Stimulated activated CD4-positive, alpha-beta T cell treated with anti-CD3 and anti-CD28 coated beads, Interleukin-12 subunit alpha, Interleukin-12 subunit beta, amount 100 ng/mL, for 48 hours (primary cell): ENCODE data around the gene TSEN15.

Source experiments
- DNase-seq, 3 donors: peaks; one replicate each; pipeline ENCODE4 v3.0.0-alpha.2; 2020; ENCODE audit warnings: low read depth in 2 of 3, low spot score in 1 of 3

Gene TSEN15

GRCh38 chr1:184051485-184052193 is at the start of gene TSEN15:
TSS of gene TSEN15 (plus strand) at chr1:184051730. CDS start at chr1:184051756, 26 bp downstream.
- peak; percentile 63 to 75 (median 72) for DNase-seq

GRCh38 chr1:184002071-184002470 is 49.5 kb upstream of the TSEN15 start:
- no peak for DNase-seq

DNA sequence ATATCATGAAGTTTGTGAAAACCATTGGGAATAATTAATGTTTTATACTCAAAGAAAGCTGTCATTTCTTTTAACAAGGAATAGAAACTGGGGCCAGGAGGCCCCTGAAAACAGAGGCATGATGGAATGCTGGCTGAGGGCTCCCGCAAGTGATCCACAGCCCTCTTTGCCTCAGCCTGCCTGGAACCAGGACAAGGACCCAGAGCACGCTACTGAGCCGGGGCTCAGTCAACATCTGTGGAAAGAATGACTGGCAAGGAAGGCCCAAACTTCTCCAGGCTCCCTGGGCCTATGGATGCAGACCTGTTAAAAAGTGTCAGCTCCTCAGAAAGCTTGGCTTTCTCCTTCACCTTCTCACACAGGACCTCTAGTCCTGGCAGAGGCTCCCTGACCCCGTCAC is 46.6 kb upstream of the TSEN15 start:
- no peak for DNase-seq

- no peak for DNase-seq
Observed at GRCh38 chr1:184005506-184005905, 46.0 kb upstream of the TSEN15 start.

- no peak for DNase-seq
Observed at GRCh38 chr1:184010788-184011187, 40.7 kb upstream of the TSEN15 start.

- DNase-seq, result no peak
Observed at GRCh38 chr1:184012187-184012586, 39.3 kb upstream of the TSEN15 start.

GRCh38 chr1:184014271-184014670 is 37.3 kb upstream of the TSEN15 start:
- no peak for DNase-seq

GRCh38 chr1:184016169-184016568 is 35.4 kb upstream of the TSEN15 start:
- no peak for DNase-seq

DNA sequence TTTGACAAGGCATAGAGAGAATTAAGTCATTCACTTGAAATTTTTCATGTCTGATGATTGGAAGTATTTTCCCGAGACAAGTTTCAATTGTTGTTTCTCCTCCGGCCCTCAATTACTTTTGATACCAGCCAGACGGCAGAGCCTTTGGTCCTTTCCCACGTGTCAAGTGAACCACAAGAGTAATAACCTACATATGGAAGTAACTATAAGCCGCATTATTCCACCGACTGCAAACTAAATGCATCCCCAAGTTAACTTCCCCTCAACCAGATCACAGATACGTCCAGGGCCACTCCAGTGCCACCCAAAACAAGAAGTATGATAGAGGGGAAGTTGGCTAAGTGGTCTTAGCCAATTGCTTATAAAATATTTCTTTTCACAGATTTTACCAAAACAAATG is 34.2 kb upstream of the TSEN15 start:
- no peak for DNase-seq

- no peak for DNase-seq
Observed at GRCh38 chr1:184018622-184019021, 32.9 kb upstream of the TSEN15 start.

DNA sequence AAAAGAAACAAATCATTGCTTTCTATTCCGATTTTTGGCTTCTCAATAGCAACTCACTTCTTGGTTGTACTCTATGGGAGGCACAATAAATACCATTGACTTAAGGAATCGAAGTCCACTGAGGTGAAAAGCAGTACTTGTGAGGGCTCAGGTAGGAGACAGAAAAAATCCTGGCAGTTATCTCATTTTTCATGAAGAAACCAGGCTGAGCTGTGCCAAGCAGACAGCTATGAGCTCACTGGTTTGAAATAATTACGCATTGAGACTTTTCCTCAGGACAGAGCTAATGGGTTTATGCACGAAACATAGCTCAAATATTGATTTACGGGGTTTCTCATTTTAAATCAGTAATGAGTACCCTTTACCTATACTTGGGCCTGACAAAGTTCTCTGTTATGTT is 32.5 kb upstream of the TSEN15 start:
- DNase-seq, result no peak

DNA sequence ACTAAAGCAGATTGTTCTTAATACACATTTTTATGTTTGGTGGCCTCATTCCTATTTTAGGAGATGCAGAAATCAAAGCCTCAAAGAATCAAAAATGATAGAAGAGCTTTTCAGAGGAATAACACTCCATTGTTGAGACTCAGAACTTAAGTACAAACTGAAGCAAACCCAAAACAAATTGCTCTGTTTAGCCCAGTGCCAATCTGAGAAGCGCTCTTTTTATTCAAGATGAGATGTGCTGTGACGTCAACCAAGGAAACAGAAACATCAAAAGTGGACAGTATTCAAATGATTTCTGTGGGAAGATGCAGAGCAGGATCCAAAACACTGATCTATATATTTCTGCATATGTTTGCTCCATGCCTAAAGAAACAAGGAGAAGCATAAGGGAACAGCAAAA is 32.0 kb upstream of the TSEN15 start:
- no peak for DNase-seq

DNA sequence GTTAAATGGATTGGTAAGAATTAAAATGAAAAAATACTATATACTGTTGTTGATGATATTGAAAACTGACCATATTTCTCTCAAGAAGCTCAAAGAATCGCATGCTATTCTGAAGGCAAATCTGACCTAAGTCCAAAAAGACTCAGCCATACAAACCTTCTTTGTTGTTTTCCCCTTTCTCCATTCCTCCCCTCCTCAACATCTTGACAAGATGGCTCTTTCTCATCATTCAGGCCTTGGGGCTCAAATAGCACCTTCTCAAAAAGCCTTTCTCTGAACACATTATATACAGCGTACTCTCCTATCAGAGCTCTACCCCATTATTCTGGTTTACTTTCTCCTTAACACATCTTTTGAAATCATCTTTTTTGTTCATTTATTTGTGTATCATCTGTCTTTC is 31.2 kb upstream of the TSEN15 start:
- no peak for DNase-seq

GRCh38 chr1:184020855-184021254 is 30.7 kb upstream of the TSEN15 start:
- no peak for DNase-seq

GRCh38 chr1:184021728-184022127 is 29.8 kb upstream of the TSEN15 start:
- no peak for DNase-seq

- DNase-seq, result no peak
Observed at GRCh38 chr1:184022668-184023067, 28.9 kb upstream of the TSEN15 start.

DNA sequence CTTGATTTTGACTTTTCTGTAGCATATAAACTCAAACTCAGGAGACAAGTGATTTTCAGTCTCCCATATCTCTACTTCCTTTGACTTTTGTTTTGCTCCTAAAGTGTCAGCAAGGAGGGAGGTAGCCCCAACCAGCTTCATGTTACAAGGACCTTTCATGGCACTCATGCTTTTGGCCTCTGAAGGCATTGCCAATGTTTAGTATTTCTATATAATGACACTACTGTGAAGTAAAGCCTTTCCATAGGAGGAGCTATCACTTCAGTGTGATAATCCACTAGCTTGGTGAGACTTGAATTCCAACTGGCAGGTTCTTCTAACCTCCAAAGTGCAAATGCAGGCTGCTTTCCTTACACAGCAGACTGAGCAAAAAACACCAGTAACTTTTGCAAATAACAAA is 28.4 kb upstream of the TSEN15 start:
- DNase-seq, result no peak

DNA sequence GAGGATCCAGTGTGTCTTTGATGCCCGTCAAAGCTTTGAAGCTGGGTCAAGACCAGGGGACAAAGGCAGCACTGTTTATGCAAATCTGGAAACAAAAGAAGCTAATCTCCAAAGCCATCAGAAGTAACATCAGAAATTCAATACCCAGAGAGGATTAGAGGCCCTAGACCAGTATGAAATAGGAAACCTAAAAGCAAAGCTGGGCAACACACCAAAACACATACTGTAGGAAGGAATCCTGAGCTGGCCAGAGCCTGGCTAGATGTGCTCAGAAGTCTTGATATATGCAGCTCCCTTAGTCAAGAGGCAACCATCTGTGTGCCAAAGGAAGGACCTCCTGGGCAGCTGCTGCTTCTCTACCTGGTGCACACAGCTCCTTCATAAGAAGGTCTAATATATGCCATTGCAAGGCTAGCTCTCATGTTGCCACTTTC is 26.3 kb upstream of the TSEN15 start:
- no peak for DNase-seq

GRCh38 chr1:184027826-184028695 is 23.5 kb upstream of the TSEN15 start:
- DNase-seq, result no peak

DNA sequence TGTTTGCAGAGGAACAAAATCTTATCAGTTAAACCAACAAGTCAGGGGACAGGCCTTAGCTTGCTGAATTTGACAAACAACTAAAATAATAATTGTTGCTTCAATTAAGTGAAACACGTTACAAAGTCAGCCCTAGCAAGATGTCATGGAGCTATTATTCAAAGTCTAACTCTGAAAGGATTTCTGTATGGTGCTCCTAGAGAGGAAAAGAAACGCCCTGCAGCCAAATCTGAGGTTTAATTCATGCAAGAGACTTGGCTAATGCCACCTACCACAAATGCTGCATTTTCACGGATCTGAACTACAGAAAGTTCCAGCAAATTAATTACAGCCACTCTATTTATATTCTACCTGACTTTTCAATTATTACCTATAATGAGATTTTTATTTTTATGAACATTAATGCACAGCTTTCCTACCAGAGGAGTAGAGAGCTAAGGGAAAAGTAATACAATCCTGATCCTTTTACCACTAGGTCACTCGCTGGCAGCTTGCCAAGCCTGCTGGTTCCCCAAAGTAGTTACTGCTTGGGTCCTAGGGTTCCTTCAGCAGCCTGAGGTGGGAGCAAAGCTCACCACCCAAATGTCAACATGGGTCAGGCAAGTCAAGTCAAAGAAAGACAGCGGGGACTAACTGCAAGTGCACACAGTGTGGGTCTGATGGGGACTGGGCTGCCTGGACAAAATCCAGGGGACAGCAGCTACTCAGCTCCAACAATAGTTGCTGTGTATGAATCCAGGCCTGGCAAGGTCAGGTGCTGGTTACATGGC is 22.5 kb upstream of the TSEN15 start:
- no peak for DNase-seq

DNA sequence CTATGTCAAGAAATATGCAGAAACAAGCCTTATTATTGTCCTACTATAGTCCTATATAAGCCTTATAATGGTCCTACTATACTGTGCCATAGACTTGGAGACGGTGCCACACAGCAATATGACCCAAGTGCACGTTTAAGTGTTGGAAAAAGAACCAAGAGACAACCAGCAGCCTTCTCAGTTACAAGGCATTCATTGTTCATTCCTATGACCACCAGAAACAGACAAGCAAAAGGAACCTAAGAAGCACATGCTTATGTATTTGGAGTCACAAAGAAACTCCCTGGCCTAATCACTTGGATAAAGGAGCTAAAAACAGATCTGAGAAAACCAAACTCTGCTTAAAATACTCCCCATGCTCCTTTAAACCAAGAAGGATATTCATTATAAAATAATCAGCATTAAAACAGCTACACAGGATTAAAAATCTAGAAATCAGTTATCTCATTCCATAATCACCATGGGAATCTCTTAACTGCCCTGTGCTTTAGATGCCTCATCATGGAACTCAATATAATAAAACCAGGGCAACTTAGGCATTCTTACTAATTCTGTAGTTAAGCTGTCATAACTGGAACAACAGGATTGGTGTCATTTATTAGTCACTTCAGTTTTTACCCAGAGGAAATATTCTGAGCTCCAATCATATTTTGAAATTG is 21.0 kb upstream of the TSEN15 start:
- DNase-seq, result no peak
